ENCODE measurements around the gene ABI3BP.
"Not testable (repeated sequence)": the region's sequence is repeated elsewhere in the genome, so short reads cannot be mapped to it uniquely, and the experiment has no call there.

The ABI3BP gene

GRCh38 chr3:100946096-100946495 lies 47.1 kb downstream of the ABI3BP start:
- DNase-seq (ENCODE audit: low spot score); FAIRE-seq: not testable (repeated sequence)

GRCh38 chr3:100941451-100941850 lies 51.8 kb downstream of the ABI3BP start:
- FAIRE-seq (no peak), DNase-seq (ENCODE audit: low spot score) (no peak)

GRCh38 chr3:100941041-100941440 lies 52.2 kb downstream of the ABI3BP start:
- no peak for DNase-seq (ENCODE audit: low spot score)
- FAIRE-seq, result no peak

GRCh38 chr3:100936931-100937330 lies 56.3 kb downstream of the ABI3BP start:
- no peak for DNase-seq (ENCODE audit: low spot score)
- no peak for FAIRE-seq

- no peak for DNase-seq (ENCODE audit: low spot score)
- peak; percentile 40 for FAIRE-seq
Measured at GRCh38 chr3:100932491-100932890, 60.7 kb downstream of the ABI3BP start.

- FAIRE-seq (no peak), DNase-seq (ENCODE audit: low spot score) (no peak)
Measured at GRCh38 chr3:100928638-100929428, 64.4 kb downstream of the ABI3BP start.

- FAIRE-seq, result no peak
- DNase-seq (ENCODE audit: low spot score), result no peak
Measured at GRCh38 chr3:100927775-100928174, 65.4 kb downstream of the ABI3BP start.

GRCh38 chr3:100915706-100916495 lies 77.3 kb downstream of the ABI3BP start:
- FAIRE-seq (no peak), DNase-seq (ENCODE audit: low spot score) (no peak)

GRCh38 chr3:100913870-100914648 lies 79.2 kb downstream of the ABI3BP start:
- FAIRE-seq (no peak), DNase-seq (ENCODE audit: low spot score) (no peak)

- FAIRE-seq, result no peak
- DNase-seq (ENCODE audit: low spot score), result no peak
Measured at GRCh38 chr3:100912976-100913545, 80.2 kb downstream of the ABI3BP start.

GRCh38 chr3:100912571-100912970 lies 80.7 kb downstream of the ABI3BP start:
- no peak for FAIRE-seq
- DNase-seq (ENCODE audit: low spot score), result no peak

GRCh38 chr3:100911956-100912355 lies 81.3 kb downstream of the ABI3BP start:
- DNase-seq (ENCODE audit: low spot score) (no peak), FAIRE-seq (no peak)

- DNase-seq (ENCODE audit: low spot score) (no peak), FAIRE-seq (no peak)
Measured at GRCh38 chr3:100910986-100911385, 82.2 kb downstream of the ABI3BP start.

- peak; percentile 39 for DNase-seq (ENCODE audit: low spot score)
Measured at GRCh38 chr3:100902572-100902971, 90.6 kb downstream of the ABI3BP start.

GRCh38 chr3:100900671-100901335 lies 92.4 kb downstream of the ABI3BP start:
- no peak for DNase-seq (ENCODE audit: low spot score)
- FAIRE-seq, result no peak

More at GRCh38 chr3:100902572-100902971, 90.6 kb downstream of the ABI3BP start:
- no peak for FAIRE-seq

GRCh38 chr3:100899440-100900091 lies 93.7 kb downstream of the ABI3BP start:
- DNase-seq (ENCODE audit: low spot score) (no peak), FAIRE-seq (no peak)

- no peak for DNase-seq (ENCODE audit: low spot score)
- no peak for FAIRE-seq
Measured at GRCh38 chr3:100898681-100899080, 94.5 kb downstream of the ABI3BP start.

- FAIRE-seq (no peak), DNase-seq (ENCODE audit: low spot score) (no peak)
Measured at GRCh38 chr3:100896994-100897393, 96.2 kb downstream of the ABI3BP start.

GRCh38 chr3:100893590-100893989 lies 99.6 kb downstream of the ABI3BP start:
- no peak for DNase-seq (ENCODE audit: low spot score)
- FAIRE-seq, result peak; percentile 40

GRCh38 chr3:100893108-100893507 lies 100.1 kb downstream of the ABI3BP start:
- DNase-seq (ENCODE audit: low spot score) (no peak), FAIRE-seq (no peak)
